ENCODE results near the gene HMGCS2. TPM values are rescaled to one million over a fixed set of nuclear protein-coding genes. Genes with fewer than 3 reads are reported as not detected.

HMGCS2 gene
- total RNA-seq, 4 donors from 2014 or later: 6.4 to 8.1 TPM; not detected in 2

- DNase-seq: no peak
- H3K4me3 ChIP-seq (replicated peaks in 1 of 3): no peak overlapping the region
Measured at GRCh38 chr1:119778886-119779560, 10.3 kb upstream of the HMGCS2 start.

GRCh38 chr1:119778359-119778758 lies 9.7 kb upstream of the HMGCS2 start:
- peaks cover 41 to 45% of the 10 kb centered on the region in 2 donors for H3K4me1 ChIP-seq
- WGBS, 2 donors: 47% methylated on average over 6 of the region's 6 CpGs
- H3K4me3 ChIP-seq (replicated peaks in 1 of 3): no peak overlapping the region
- H3K36me3 ChIP-seq: no peaks in the 10 kb centered on the region
- peak overlapping the region in 1 of 3 donors; percentile 90 for H3K27ac ChIP-seq
- peak in 1 of 2 donors; percentile 17 for DNase-seq
- TF ChIP-seq CTCF (IDR thresholded peaks at IDR 0.05) (no peak), POLR2A (IDR thresholded peaks at IDR 0.05) (no peak)
- H3K9me3 ChIP-seq: no peaks in the 10 kb centered on the region
- no peaks in the 10 kb centered on the region for H3K27me3 ChIP-seq
- intact Hi-C loops (cut with DNase I): no loop called here

More at GRCh38 chr1:119778886-119779560, 10.3 kb upstream of the HMGCS2 start:
- Histone ChIP-seq H3K27ac (peak overlapping the region; percentile 84 to 90 (median 88)), H3K9me3 (no peaks in the 10 kb centered on the region), H3K27me3 (no peaks in the 10 kb centered on the region), H3K4me1 (peaks cover 36 to 42% of the 10 kb centered on the region in 2 donors), H3K36me3 (no peaks in the 10 kb centered on the region)
- 87 to 88% methylated on average over 13 of the region's 13 CpGs for WGBS, 2 donors
- no peak for TF ChIP-seq CTCF (IDR thresholded peaks at IDR 0.05)
- no peak for TF ChIP-seq POLR2A (IDR thresholded peaks at IDR 0.05)
- intact Hi-C loops (cut with DNase I): no loop called here

- H3K36me3 ChIP-seq: no peaks in the 10 kb centered on the region
- no peak overlapping the region for H3K4me3 ChIP-seq (replicated peaks in 1 of 3)
- no peaks in the 10 kb centered on the region for H3K27me3 ChIP-seq
- DNase-seq: no peak
- H3K27ac ChIP-seq: peak overlapping the region in 1 of 3 donors; percentile 2
- intact Hi-C loops (cut with DNase I): no loop called here
- WGBS, 2 donors: 76 to 81% methylated on average over 7 of the region's 7 CpGs
- H3K4me1 ChIP-seq: peaks cover 36 to 51% of the 10 kb centered on the region in 2 donors
- TF ChIP-seq POLR2A (IDR thresholded peaks at IDR 0.05) (no peak), CTCF (IDR thresholded peaks at IDR 0.05) (no peak)
- no peaks in the 10 kb centered on the region for H3K9me3 ChIP-seq
Measured at GRCh38 chr1:119774746-119775490, 6.2 kb upstream of the HMGCS2 start.

- TF ChIP-seq POLR2A (IDR thresholded peaks at IDR 0.05) (no peak), CTCF (IDR thresholded peaks at IDR 0.05) (no peak)
- intact Hi-C loops (cut with DNase I): no loop called here
Measured at GRCh38 chr1:119773711-119774241, 5.1 kb upstream of the HMGCS2 start.

More at GRCh38 chr1:119773711-119774241, 5.1 kb upstream of the HMGCS2 start:
- H3K36me3 ChIP-seq: no peaks in the 10 kb centered on the region
- no peaks in the 10 kb centered on the region for H3K27me3 ChIP-seq
- DNase-seq: no peak
- H3K27ac ChIP-seq: peak overlapping the region in 1 of 3 donors; percentile 71
- no peak overlapping the region for H3K4me3 ChIP-seq (replicated peaks in 1 of 3)
- 61 to 75% methylated on average over 3 of the region's 3 CpGs for WGBS, 2 donors
- peaks cover 29 to 52% of the 10 kb centered on the region in 2 donors for H3K4me1 ChIP-seq
- H3K9me3 ChIP-seq: no peaks in the 10 kb centered on the region

All from thyroid gland (tissue), 4 donors.